HG03097 (cell line): ENCODE data around the gene PEX3.
A peak's percentile ranks its signal among the peaks of the same experiment; 100 is the strongest.

Source experiments
- ATAC-seq: cut with Tn5 transposase; IDR thresholded peaks from one replicate; pipeline ENCODE4 v1.9.1; 2021; ENCODE audit not compliant: unreplicated experiment, low FRiP score

The PEX3 gene, protein sequence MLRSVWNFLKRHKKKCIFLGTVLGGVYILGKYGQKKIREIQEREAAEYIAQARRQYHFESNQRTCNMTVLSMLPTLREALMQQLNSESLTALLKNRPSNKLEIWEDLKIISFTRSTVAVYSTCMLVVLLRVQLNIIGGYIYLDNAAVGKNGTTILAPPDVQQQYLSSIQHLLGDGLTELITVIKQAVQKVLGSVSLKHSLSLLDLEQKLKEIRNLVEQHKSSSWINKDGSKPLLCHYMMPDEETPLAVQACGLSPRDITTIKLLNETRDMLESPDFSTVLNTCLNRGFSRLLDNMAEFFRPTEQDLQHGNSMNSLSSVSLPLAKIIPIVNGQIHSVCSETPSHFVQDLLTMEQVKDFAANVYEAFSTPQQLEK

DNA sequence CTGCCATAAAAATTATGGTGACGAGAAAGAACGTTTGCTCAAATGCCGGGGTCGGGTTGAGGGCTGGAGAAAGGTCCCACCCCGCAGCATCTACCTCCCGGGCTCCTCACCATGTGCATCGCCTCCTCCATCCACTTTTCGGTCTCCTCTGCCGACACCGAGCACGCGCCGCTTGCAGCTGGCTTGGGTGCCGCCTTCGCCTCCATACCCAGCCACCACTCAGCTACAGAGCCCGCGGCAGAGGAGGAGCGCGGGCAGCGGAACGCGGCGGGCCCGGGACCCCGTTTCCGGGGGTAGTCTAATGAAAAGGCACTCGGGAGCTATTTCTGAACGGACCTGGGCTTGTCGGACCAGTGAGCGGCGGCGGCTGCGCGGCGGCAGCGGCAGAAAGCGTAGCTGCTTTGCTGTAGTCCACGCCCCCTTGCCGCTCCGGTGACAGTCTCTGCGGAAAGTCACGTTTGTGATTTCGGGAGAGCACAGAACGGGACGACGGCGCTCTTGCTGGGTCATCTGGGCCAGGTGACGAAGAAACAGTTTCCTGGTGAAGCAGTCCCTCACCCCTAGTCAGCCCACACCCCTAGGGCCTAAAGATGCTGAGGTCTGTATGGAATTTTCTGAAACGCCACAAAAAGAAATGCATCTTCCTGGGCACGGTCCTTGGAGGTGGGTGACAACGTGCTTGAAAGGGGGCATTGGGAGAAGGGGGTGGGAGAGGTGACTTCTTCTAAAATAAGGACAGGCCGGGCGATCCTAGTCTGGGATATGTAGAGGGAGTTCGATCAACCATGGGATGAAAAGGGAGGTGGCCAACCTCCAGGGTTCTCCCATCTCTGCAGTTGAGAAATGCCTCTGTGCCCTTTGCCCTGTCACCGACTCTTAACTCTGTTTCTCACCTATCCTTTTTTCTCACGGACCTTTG, at the start of gene PEX3, which contains the start of gene ADAT2:
Gene PEX3 (plus strand): TSS at position 353 of the 919 bp plus-strand sequence. CDS start 238 bp downstream, at position 591.
Gene ADAT2 (minus strand): TSS at position 243 of the 919 bp plus-strand sequence. CDS start 37 bp downstream, at position 206.
- peak; percentile 96 for ATAC-seq

DNA sequence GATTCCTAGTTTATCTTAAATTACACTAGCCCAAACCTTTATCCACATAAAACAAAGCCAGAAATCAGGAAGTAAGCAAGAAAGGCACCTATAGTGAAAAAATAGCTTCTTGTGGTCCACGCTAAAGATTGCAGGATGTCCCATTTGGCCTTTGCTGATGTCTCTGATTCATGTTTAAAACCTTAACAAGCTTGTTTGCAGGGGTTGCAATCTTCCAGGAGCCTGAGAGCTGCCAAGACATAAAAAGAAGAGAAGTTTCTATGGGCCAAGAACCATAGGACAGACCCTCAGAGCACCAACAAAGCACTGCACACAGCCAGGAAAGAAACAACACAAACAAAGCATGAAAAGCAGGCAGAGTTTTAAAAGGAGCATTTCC, 49.5 kb upstream of the PEX3 start:
- no peak for ATAC-seq

DNA sequence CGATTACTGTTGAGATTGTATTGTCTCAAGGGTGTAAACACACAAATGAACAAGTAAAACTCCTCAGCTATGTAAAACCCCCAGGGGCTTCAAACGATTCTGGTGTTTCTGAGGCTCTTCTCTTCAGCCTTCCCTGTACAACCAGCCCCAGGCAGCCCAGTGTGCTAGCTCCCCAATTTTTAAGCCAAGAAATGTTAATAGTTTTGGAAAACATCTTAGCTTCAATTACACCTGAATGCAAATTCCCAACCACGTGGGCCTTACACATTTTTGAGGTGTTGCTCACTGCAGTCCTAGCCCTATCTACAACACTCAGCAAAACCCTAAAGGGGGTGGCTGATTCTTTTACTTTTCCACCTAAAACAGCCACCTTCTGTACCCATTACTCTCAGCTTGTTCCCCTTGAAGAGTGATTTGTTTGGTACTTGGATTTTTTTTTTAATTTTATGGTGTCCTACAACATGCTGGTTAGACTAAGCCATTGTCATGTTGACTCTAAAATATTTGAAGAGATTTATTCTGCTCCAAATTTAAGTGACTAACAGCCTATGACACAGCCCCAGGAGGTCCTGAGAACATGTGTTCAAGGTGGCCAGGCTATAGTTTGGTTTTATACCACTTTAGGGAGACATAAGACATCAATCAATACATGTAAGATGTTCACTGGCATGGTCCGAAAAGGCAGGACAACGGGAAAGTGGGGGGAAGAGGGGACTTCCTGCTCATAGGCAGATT, 48.8 kb upstream of the PEX3 start:
- ATAC-seq, result no peak

DNA sequence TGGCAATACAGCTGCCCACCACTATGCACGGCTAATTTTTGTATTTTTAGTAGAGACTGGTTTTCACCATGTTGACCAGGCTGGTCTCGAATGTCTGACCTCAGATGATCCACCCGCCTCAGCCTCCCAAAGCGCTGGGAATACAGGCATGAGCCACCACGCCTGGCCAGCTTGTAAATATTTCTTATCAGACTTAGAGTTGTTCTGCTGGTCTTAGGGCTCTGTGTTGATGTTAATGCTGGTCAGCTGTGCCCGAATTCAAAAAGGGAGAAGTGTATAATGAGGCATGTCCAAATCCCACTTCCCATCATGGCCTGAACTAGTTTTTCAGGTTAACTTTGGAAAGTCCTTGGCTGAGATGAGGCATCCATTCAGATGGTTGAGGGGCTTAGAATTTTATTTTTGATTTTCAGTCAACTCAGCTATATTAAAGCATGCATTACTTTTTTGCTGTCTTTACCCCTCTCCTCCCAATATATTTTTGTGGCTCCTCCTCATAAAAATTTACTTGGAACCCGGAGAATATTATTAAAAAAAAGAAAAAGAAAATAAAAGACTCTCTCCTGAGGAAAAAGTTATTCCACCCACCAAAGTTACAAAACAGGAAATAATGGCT, 47.8 kb upstream of the PEX3 start:
- no peak for ATAC-seq

DNA sequence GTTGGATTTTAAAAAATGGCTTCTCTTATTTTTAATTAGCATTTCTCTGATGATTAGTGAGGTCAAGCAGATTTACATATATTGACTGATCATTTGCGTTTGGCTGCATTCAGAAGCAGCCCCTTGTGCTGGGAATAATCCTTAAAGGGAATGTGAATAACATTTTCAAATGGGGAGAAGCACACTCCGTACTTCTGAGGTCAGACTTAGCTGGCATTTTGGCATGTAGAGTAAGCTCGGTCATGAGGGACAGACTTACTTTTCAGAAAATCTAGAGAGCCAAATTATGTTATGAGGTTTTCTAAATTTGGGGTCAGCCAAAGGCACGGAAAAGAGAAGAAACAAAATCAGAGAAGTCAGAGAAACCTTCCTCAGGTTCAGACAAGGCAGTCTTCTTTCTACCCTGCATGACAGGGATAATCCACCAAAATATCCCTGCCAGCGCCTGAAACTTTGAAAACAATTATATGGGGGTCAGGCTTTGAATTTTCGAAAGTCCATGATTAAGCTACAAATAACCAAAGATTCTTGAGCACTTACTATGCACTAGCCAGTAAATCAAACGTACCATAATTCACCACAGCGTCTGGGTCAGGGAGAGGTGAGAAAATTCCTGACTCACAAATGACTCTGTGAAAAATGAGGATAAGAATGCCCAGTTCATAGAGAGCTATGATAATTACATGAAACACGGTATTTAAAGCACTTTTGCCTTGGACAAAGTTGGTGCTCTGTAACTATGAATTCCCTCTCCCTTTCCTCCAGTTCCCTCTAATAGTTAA, 45.0 kb upstream of the PEX3 start:
- no peak for ATAC-seq

DNA sequence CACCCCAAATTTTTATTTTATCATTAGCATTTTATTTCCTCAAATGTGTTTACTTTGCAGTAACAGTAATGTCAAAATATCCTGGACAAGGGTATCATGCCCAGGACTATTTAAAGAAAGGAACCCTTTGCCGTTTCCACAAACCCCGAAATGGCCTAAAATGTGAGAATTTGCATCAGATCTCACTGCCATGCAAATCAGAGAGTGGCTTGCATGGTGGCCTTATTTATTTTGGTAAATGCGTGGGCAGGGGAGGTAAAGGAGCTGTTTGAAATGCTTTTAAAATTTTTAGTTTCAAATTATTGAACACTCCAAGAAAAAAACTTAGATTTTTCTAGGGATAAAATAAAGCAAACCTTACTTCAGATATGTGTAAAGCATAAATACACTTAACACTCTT, 43.9 kb upstream of the PEX3 start:
- ATAC-seq, result no peak

DNA sequence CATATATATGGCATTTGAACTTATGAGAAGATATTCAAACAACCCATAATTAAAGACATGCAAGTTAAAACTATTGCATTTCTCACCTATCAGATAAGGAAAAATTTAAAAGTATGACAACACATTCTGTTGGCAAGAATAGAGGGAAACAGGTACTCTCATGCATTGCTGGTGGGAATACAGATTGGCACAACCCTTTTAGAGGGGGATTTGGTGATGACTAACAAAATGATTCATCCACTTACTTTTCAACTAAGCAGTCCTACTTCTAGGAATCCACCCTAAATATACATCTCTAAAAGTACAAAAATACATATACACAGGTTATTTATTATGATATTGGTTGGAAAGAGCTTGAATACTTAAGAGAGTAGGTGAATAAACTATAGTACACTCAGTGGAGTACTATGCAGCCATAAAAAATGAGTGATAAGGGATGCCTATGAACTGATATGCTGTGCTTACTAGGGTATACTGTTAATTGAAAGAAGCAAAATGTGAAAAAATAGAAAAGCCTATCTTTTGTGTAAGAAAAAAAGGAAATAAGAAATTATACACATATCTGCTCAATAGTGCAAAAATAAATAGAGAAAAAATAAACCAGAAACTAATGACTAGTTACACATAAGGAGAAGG, 42.3 kb upstream of the PEX3 start:
- ATAC-seq, result no peak

DNA sequence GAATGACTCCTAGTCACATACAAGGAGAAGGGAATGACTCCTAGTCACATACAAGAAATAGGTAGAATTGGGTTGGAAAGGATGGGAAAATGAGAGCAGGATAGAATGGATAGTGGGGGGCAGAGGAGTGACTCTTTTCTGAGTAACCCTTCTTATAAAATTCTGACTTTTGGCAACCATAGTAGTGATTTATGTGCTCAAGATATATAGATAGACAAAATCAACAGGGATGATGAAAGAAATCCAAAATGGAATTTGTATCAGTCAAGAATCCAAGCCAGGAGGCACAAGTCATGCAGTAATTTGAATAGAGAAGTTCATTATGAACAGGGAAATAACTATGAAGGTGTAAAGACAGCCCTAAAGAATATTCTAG, 41.8 kb upstream of the PEX3 start:
- no peak for ATAC-seq

DNA sequence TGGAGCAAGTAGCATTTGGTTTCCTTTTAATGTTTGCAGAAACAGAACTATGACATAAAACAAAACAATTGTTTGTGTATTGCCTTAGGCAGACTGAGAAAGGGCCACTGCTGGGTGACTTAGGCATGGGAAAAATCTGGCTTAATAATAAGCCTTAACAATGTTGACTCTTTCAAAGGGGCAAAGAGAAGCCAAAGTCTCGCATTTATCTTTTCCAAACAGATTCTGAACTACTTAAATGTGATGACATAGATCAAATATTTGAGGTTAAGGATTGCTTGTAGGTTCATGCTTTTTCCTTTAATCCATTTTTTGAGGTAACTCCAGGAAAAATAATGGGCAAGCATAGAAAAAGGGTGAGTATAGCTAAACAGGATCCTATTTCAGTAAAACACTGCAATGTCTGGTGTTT, 39.7 kb upstream of the PEX3 start:
- no peak for ATAC-seq

DNA sequence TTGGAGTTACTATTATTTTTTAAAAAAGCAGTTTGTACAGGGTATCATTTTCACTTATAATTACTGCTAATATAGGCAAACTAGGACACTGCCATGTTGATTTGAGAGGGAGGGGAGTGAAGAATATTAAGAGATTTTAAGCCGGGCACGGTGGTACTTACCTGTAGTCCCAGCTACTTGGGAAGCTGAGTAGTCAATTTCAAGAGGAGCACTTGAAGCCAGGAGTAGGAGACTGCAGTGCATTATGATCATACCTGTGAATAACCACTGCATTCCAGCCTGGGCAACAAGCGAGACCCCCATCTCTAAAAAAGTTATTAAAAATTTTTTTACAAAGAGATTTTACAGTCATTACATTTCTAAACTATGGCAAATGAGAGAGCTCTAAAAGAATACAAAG, 35.8 kb upstream of the PEX3 start:
- no peak for ATAC-seq

DNA sequence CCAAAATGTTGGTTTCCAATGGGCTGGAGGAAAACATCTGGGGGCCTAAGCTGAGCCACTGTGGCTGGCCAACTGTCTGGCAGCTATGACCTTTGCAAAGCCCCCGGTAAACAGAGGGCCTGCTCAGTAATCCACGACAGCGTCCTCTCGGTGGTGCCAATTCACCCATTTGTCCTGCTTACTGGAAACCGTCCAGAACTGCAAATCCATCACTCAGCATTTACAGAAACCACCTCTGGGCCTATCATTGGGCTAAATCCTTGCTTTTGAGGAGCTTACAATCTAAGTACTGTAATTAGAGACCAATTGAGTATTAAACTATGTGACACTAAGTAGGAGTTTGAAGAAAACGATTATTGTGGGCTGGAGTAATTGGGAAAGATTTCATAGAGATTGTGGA, 31.1 kb upstream of the PEX3 start:
- ATAC-seq, result no peak

DNA sequence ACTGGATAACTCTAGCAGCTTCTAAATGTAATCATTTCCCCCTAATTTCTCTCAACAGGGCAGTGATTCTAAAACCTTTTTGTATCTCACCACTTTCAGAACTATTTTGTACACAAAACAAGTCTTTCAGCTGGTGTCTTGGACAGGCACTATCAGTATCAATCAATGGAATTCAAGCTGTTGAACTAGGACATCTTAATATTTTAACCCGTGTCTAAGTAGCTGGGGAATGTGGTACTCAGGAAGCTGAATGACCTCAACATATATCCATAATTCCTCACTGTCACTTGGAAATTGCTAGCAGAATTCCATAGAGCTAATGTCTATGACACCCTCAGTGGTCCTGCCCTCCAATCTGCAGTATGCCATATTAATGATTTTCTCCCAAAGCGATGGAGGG, 24.6 kb upstream of the PEX3 start:
- ATAC-seq, result no peak

DNA sequence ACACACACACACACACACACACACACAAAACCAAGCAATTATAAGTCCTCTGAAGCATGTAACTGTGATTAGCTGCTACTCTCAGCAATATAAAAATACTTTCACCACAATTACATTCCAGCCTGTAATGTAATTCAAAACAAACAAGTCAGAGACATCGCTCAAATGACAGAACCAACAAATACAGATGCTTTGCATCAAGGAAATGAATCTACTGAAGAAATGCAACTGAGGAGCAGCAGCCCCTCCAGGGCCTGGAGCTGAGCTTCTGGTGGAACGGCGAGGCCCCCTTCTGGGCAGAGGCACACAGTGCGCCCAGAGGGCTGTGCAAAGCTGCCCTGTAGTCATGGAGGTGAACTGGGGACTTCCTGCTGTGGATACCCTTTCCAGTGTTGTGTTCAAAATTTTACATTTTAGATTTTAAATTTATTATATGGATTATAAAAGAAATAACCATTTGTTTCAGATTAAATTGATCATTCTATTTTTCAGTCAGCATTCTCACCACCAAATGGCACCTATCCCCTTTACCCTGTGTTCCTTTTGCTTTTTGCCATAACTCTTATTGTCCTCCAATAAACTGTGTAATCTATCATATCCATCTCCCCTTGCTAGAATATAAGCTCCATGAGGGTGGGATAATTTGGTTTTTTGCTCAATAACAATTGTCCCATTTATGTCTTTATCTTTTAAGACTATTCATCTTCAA, 23.3 kb upstream of the PEX3 start:
- peak; percentile 98 for ATAC-seq

DNA sequence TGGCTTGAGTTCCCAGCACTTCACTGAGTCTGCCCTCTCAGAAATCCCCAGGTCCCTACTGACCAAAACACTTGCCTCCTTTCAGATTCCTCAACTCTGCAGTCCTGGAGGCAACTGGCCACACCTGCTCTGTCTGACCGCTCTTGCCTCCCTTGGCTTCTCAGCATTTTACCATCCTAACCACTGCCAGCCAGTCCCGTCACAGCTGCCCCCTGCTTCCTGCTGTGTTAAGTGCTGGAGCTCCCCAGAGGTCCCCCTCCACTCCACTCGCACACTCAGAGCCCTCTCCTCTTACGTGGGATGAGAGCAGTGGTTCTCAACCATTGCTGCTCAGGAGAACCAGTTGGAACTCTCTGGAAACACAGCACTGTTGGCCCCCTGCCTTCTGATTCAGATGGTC, 20.6 kb upstream of the PEX3 start:
- no peak for ATAC-seq

DNA sequence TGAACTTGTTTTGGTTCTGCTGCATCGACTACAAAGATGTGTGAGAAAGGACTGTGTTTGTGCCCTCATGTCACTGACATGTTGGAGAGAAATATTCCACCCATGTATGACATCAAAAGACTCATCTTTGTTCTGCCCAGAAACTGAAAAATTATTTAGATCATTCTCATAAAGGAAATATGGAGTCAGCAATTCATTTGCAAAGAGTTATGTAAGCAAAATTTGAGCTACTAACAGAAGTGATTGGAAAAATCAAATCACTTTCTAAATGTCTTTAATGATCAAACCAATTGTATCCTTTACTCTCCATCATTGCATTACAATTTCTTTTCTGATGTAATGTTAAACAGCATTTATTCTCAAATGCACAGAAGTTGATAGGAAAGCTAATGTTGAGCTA, 19.4 kb upstream of the PEX3 start:
- ATAC-seq, result no peak

DNA sequence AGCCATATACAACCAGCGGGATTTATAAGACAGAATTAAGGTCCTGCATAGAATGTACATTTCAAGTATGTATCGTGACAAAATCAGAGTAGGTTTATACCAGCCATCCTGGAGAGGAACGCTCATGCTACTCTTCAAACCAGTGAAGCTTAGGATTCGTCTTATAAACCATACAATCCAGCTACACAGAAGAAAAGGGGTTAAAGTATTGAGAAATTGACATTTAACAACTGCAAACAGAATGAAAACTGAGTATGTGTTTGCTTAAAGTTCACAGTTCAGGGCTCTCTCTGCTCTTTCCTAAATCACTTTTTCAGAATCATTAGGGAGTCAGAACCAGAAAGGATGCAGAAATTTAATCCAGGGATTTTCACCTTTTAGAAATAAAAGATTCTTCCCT, 18.0 kb upstream of the PEX3 start:
- no peak for ATAC-seq

DNA sequence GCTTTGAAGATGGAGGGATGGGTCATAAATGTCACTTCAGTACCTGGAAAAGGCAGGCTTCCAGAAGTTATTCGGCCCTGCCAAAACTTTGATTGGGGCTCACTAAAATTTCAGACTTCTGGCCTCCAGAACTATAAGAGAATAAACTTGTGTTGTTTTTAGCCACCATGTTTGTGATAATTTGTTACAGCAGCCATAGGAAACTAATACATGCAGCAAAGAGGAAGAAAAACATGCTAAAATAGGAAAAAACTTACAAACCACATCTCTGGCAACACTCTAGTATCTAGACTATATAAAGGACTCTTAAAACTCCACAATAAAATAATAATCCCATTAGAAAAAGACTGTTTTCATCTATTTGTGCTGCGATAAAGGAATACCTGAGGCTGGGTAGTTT, 9.6 kb upstream of the PEX3 start:
- no peak for ATAC-seq

DNA sequence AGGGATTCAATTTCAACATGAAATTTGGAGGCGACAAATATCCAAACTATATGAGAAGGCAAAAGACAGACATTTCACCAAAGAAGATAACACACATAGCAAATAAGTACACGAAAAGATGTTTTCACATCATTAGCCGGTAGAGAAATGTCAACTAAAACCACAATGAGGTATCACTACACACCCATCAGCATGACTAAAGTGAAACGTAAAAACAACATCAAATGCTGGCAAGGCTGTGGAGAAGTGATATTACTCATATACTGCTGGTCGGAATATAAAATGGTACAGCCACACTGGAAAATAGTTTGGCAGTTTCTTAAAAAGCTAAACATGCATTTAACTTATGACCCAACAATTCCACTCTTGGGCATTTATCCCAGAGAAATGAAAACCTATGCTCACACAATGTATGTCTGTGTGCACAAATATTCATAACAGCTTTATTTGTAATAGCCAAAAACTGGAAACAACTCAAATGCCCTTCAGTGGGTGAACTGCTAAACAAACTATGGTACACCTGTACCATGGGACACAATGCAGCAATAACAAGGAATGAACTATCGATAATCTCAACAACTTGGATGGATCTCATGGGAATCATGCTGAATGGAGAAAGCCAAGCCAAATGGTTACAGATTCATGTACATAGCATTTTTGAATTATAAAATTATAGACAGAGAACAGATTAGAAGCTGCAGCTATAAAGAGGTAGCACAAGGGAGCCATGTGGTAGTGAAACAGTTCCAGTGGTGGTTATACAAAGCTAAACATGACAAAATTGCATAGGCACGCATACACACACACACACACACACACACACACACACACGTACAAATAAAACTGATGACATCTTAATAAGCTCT, 8.7 kb upstream of the PEX3 start:
- ATAC-seq, result no peak
